GM21515 (cell line): ENCODE results near the gene CFAP68.
"Not testable (repeated sequence)": the region's sequence is repeated elsewhere in the genome, so short reads cannot be mapped to it uniquely, and the experiment has no call there.

Source experiments
- ATAC-seq: cut with Tn5 transposase; IDR thresholded peaks from one replicate; pipeline ENCODE4 v1.9.1; 2021; ENCODE audit not compliant: unreplicated experiment

Gene CFAP68

GRCh38 chr11:111870522-111870885 lies 8.8 kb upstream of the CFAP68 start:
- ATAC-seq: no peak

- peak; percentile 87 for ATAC-seq
Observed at GRCh38 chr11:111870886-111871692, 8.3 kb upstream of the CFAP68 start, which contains the start of gene ALG9. TSS of gene ALG9 (minus strand) at chr11:111871581. CDS start at chr11:111871482, 99 bp downstream.

- ATAC-seq: no peak
Observed at GRCh38 chr11:111871693-111872161, 7.6 kb upstream of the CFAP68 start.

GRCh38 chr11:111878385-111878848 lies 924 bp upstream of the CFAP68 start:
- no peak for ATAC-seq

- no peak for ATAC-seq
Observed at GRCh38 chr11:111879637-111879960, 258 bp downstream of the CFAP68 start.

GRCh38 chr11:111882202-111882601 lies 2.9 kb downstream of the CFAP68 start:
- ATAC-seq: no peak

- ATAC-seq: not testable (repeated sequence)
Observed at GRCh38 chr11:111885053-111885452, 5.7 kb downstream of the CFAP68 start.

- no peak for ATAC-seq
Observed at GRCh38 chr11:111886032-111886431, 6.7 kb downstream of the CFAP68 start.

GRCh38 chr11:111886844-111887243 lies 7.5 kb downstream of the CFAP68 start:
- ATAC-seq: no peak

GRCh38 chr11:111905411-111905810 lies 26.1 kb downstream of the CFAP68 start:
- ATAC-seq: no peak

GRCh38 chr11:111906680-111907079 lies 27.3 kb downstream of the CFAP68 start:
- ATAC-seq: no peak

GRCh38 chr11:111908639-111909305 lies 29.4 kb downstream of the CFAP68 start:
- ATAC-seq: no peak

GRCh38 chr11:111909378-111909777 lies 30.0 kb downstream of the CFAP68 start:
- no peak for ATAC-seq

GRCh38 chr11:111910676-111911562 lies 31.6 kb downstream of the CFAP68 start:
- ATAC-seq: no peak

GRCh38 chr11:111911563-111912401 lies 32.4 kb downstream of the CFAP68 start, which contains the start of gene CRYAB:
TSS of gene CRYAB (minus strand) at chr11:111911770. CDS start at chr11:111911724, 46 bp downstream.
- ATAC-seq: no peak

- no peak for ATAC-seq
Observed at GRCh38 chr11:111912535-111912934, 33.2 kb downstream of the CFAP68 start, which contains the start of gene HSPB2. TSS of gene HSPB2 (plus strand) at chr11:111912734. CDS start at chr11:111912830, 96 bp downstream.

GRCh38 chr11:111913031-111913861 lies 33.9 kb downstream of the CFAP68 start:
- ATAC-seq: no peak

GRCh38 chr11:111913997-111914396 lies 34.7 kb downstream of the CFAP68 start:
- ATAC-seq: no peak

GRCh38 chr11:111916768-111917167 lies 37.4 kb downstream of the CFAP68 start:
- no peak for ATAC-seq
